A549 (cell line): ENCODE data around the gene MATN3. TPM values are rescaled to one million over a fixed set of nuclear protein-coding genes. Genes with fewer than 3 reads are reported as not detected.

Source experiments
- ATAC-seq, 2 experiments: fragments of 200-7000 bp in 1 of 2; fragments of >200 bp in 1 of 2; cut with Nextera tagmentation in 1 of 2; cut with Tn5 transposase in 1 of 2; 3 replicates each; pipeline versions ENCODE4 v1.8.0 to v1.9.1; 2018 to 2020; ENCODE audit warnings: mild to moderate bottlenecking in 1 of 2, moderate library complexity in 1 of 2
- CTCF ChIA-PET: fragments of 300-600 bp; sonication (Branson Sonifier 250); formaldehyde crosslinking; extraction: SDS; loops from one replicate; lab custom pipeline; 2021; ENCODE audit warnings: antibody characterized with exemption, inconsistent platforms; lab: Yijun Ruan, JAX
- POLR2A ChIA-PET: fragments of 350-600 bp; formaldehyde crosslinking; extraction: SDS; loops from one replicate; lab custom pipeline; 2021; ENCODE audit warnings: antibody characterized with exemption, inconsistent platforms; lab: Yijun Ruan, JAX
- DNase-seq, 2 experiments: peaks; one replicate each; pipeline versions ENCODE4 v3.0.0 to v3.0.0-alpha.2; 2011 to 2016; ENCODE audit warnings: low read depth in 1 of 2, low spot score in 1 of 2
- FAIRE-seq: peaks from 2 replicates; lab custom pipeline; 2011; peaks lifted over from hg19 to GRCh38; lab: Jason Lieb, UNC
- H3K27ac ChIP-seq, 2 experiments: fragments of >200 bp; sonication (Bioruptor Twin); formaldehyde crosslinking; 3 replicates each; pipeline ENCODE4 v1.5.1; 2016 to 2017
- H3K4me1 ChIP-seq: fragments of >200 bp; sonication (Bioruptor Twin); formaldehyde crosslinking; 3 replicates; pipeline ENCODE4 v1.6.1; 2016
- H3K4me2 ChIP-seq: fragments of >200 bp; sonication (Bioruptor Twin); formaldehyde crosslinking; 3 replicates; pipeline ENCODE4 v1.6.1; 2016
- H3K4me3 ChIP-seq: fragments of >200 bp; sonication (Bioruptor Twin); formaldehyde crosslinking; 3 replicates; pipeline ENCODE4 v1.5.1; 2016
- H3K9me3 ChIP-seq: fragments of >200 bp; sonication (Bioruptor Twin); formaldehyde crosslinking; 3 replicates; pipeline ENCODE4 v1.6.1; 2016
- BCL3 ChIP-seq: fragments of >200 bp; sonication (Bioruptor Twin); formaldehyde crosslinking; IDR thresholded peaks from 3 replicates; pipeline ENCODE4 v1.6.1; 2016
- BHLHE40 ChIP-seq: IDR thresholded peaks from 2 replicates; pipeline ENCODE4 v1.6.1; 2012; ENCODE audit warnings: low read depth, low read length, inconsistent platforms
- CHD4 ChIP-seq: fragments of 200-600 bp; sonication (generic); IDR thresholded peaks from 2 replicates; pipeline ENCODE4 v1.6.1; 2016; ENCODE audit warnings: antibody characterized with exemption, mild to moderate bottlenecking, borderline replicate concordance
- E2F6 ChIP-seq: IDR thresholded peaks from 2 replicates; pipeline ENCODE4 v1.6.1; 2012; ENCODE audit warnings: low read depth, borderline replicate concordance
- EHF ChIP-seq: fragments of 250-450 bp; sonication (Bioruptor Pico); IDR thresholded peaks from 2 replicates; pipeline ENCODE4 v1.5.0; 2020; ENCODE audit warnings: mild to moderate bottlenecking
- ESRRA ChIP-seq: fragments of 150-350 bp; IDR thresholded peaks from 2 replicates; pipeline ENCODE4 v1.6.1; 2014; ENCODE audit warnings: mild to moderate bottlenecking, low read length, borderline replicate concordance
- FOSL2 ChIP-seq, 2 experiments: fragments of 450-650 bp in 1 of 2; fragments of >200 bp in 1 of 2; sonication (Bioruptor Twin) in 1 of 2; formaldehyde crosslinking; IDR thresholded peaks; 2 replicates each; pipeline versions ENCODE4 v1.5.0 to v1.6.1; 2016 to 2020; ENCODE audit warnings: mild to moderate bottlenecking in 1 of 2, moderate library complexity in 1 of 2
- HES2 ChIP-seq: fragments of >200 bp; sonication (Bioruptor Twin); formaldehyde crosslinking; IDR thresholded peaks from 2 replicates; pipeline ENCODE4 v1.6.1; 2016
- HMGXB4 ChIP-seq: fragments of 250-450 bp; sonication (Bioruptor Pico); IDR thresholded peaks from 2 replicates; pipeline ENCODE4 v1.5.0; 2021; ENCODE audit warnings: mild to moderate bottlenecking, moderate library complexity, borderline replicate concordance
- HOXB5 ChIP-seq: fragments of 250-450 bp; sonication (Bioruptor Pico); IDR thresholded peaks from 2 replicates; pipeline ENCODE4 v1.5.0; 2020; ENCODE audit warnings: mild to moderate bottlenecking, moderate library complexity
- JUNB ChIP-seq: fragments of >200 bp; sonication (Bioruptor Twin); formaldehyde crosslinking; IDR thresholded peaks from 2 replicates; pipeline ENCODE4 v1.6.1; 2016
- KDM5A ChIP-seq: fragments of 200-600 bp; sonication (generic); IDR thresholded peaks from 2 replicates; pipeline ENCODE4 v1.6.1; 2016; ENCODE audit warnings: antibody characterized with exemption, mild to moderate bottlenecking
- MAX ChIP-seq: IDR thresholded peaks from 2 replicates; pipeline ENCODE4 v1.6.1; 2012
- PBX3 ChIP-seq: IDR thresholded peaks from 2 replicates; pipeline ENCODE4 v1.6.1; 2012
- POLR2AphosphoS2 ChIP-seq: conservative IDR thresholded peaks from 2 replicates; pipeline ENCODE4 v1.6.1; 2012; ENCODE audit warnings: low read length, improper control_type of control experiment, inconsistent platforms
- RCOR1 ChIP-seq: fragments of 150-350 bp; IDR thresholded peaks from 2 replicates; pipeline ENCODE4 v1.6.1; 2014; ENCODE audit warnings: antibody characterized with exemption, low read length, low read depth
- REST ChIP-seq: fragments of 200-600 bp; sonication (generic); IDR thresholded peaks from 2 replicates; pipeline ENCODE4 v1.6.1; 2016; ENCODE audit warnings: antibody characterized with exemption, mild to moderate bottlenecking, moderate library complexity
- RNF2 ChIP-seq: fragments of 200-600 bp; sonication (generic); IDR thresholded peaks from 2 replicates; pipeline ENCODE4 v1.6.1; 2016; ENCODE audit warnings: low read depth, mild to moderate bottlenecking, antibody characterized with exemption, moderate library complexity, borderline replicate concordance
- SREBF2 ChIP-seq: fragments of 450-650 bp; IDR thresholded peaks from 2 replicates; pipeline ENCODE4 v1.6.1; 2014; ENCODE audit warnings: mild to moderate bottlenecking, moderate library complexity
- TFCP2L1 ChIP-seq: fragments of 250-450 bp; sonication (Bioruptor Pico); IDR thresholded peaks from 2 replicates; pipeline ENCODE4 v1.5.0; 2021; ENCODE audit warnings: mild to moderate bottlenecking
- TP53 ChIP-seq: fragments of 250-450 bp; sonication (Bioruptor Pico); IDR thresholded peaks from 2 replicates; pipeline ENCODE4 v1.5.0; 2021; ENCODE audit warnings: mild to moderate bottlenecking, moderate library complexity
- USF2 ChIP-seq: fragments of 450-650 bp; IDR thresholded peaks from 2 replicates; pipeline ENCODE4 v1.6.1; 2014; ENCODE audit warnings: antibody characterized with exemption
- ZC3H11A ChIP-seq: fragments of 450-650 bp; IDR thresholded peaks from 2 replicates; pipeline ENCODE4 v1.6.1; 2014; ENCODE audit warnings: antibody characterized with exemption, mild to moderate bottlenecking
- WGBS: methylation state at CpG from one replicate; pipeline ENCODE4 v1.1.6; 2017; ENCODE audit errors: missing lambda C conversion rate; 5-methylcytosine and 5-hydroxymethylcytosine counted together
- polyA plus RNA-seq, 4 experiments: library from polyadenylated mRNA; depleted of rRNA in 3 of 4; stranded (reverse); fragments of >200 nt; fragmentation: RNase III in 1 of 4; extraction: RNeasy Plus Mini Kit Qiagen cat#74134 plus additional on column Dnase treatment in 1 of 4; gene quantifications; 2 replicates in 3 of 4; 3 replicates in 1 of 4; pipeline ENCODE4 v1.2.3, GENCODE V29; 2011 to 2017

The MATN3 gene
- polyA plus RNA-seq, 2 of the 4 experiments (the other 2 are of a cell fraction), result 14.2 to 16.8 TPM

- CTCF ChIA-PET, result interaction anchor here (1.0 kb wide), 1 partner anchor 10 kb away, joined by 4 read pairs; no protein-coding TSS in a partner anchor
- 88% methylated on average over 17 of the region's 17 CpGs for WGBS
- DNase-seq, result no peak
- Histone ChIP-seq H3K4me2 (no peak overlapping the region), H3K4me1 (peaks cover 18% of the 10 kb centered on the region; the same call in 2 of the 3 replicates), H3K27ac (no peak overlapping the region), H3K4me3 (no peak overlapping the region), H3K9me3 (no peaks in the 10 kb centered on the region)
- no peak for ATAC-seq
- POLR2A ChIA-PET, result interaction anchor here (0.5 kb wide), 1 partner anchor 69 kb away, joined by 4 read pairs; no protein-coding TSS in a partner anchor
- no peak for FAIRE-seq
- no peak for TF ChIP-seq JUNB
- TF ChIP-seq REST, result no peak
- no peak for TF ChIP-seq BCL3
- TF ChIP-seq ESRRA, result no peak
These were observed 6.5 kb downstream of the MATN3 start for GRCh38 chr2:20005891-20006470.

GRCh38 chr2:20005067-20005627 is 7.3 kb downstream of the MATN3 start:
- no peak for FAIRE-seq
- CTCF ChIA-PET, result interaction anchor here (1.0 kb wide), 1 partner anchor 11 kb away, joined by 4 read pairs; no protein-coding TSS in a partner anchor
- POLR2A ChIA-PET, result no interaction called here
- no peak for DNase-seq
- TF ChIP-seq FOSL2 (IDR thresholded peaks at IDR 0.05) (no peak), FOSL2 (CRISPR knock-in tag; IDR thresholded peaks at IDR 0.05) (no peak), USF2 (no peak), HMGXB4 (CRISPR knock-in tag) (no peak), E2F6 (no peak), SREBF2 (no peak), PBX3 (no peak), TFCP2L1 (CRISPR knock-in tag) (no peak), MAX (no peak), HOXB5 (no peak), POLR2AphosphoS2 (no peak), BHLHE40 (no peak), RNF2 (no peak), TP53 (CRISPR knock-in tag) (no peak), KDM5A (no peak), HES2 (no peak), CHD4 (no peak), RCOR1 (no peak), JUNB (no peak), EHF (CRISPR knock-in tag) (no peak), ZC3H11A (no peak)
- Histone ChIP-seq H3K9me3 (no peaks in the 10 kb centered on the region), H3K27ac (no peak overlapping the region), H3K4me1 (peaks cover 18% of the 10 kb centered on the region; the same call in 2 of the 3 replicates), H3K4me3 (no peak overlapping the region), H3K4me2 (no peak overlapping the region)
- WGBS, result 94% methylated on average over 10 of the region's 10 CpGs
- no peak for ATAC-seq
